ENCODE measurements around the gene PRKAG1.

PRKAG1 gene

GRCh38 chr12:48973941-48974673 lies 44.5 kb downstream of the PRKAG1 start:
- TF ChIP-seq SIN3A (IDR thresholded peaks at IDR 0.05; ENCODE audit: borderline replicate concordance, insufficient read depth, low read length) (no peak), POLR2AphosphoS5 (IDR thresholded peaks at IDR 0.05; ENCODE audit: low read depth, low read length) (no peak), REST (IDR thresholded peaks at IDR 0.05; ENCODE audit: insufficient read depth in 1 of 2, low read depth in 2 of 2, low read length in 2 of 2) (no peak), TAF1 (IDR thresholded peaks at IDR 0.05; ENCODE audit: borderline replicate concordance, insufficient read depth, low read length) (no peak), FOXP2 (optimal IDR thresholded peaks at IDR 0.05; ENCODE audit: borderline replicate concordance, extremely low read depth, extremely low read length, insufficient read depth) (no peak)

GRCh38 chr12:48973531-48973930 lies 45.0 kb downstream of the PRKAG1 start:
- TF ChIP-seq REST (IDR thresholded peaks at IDR 0.05; ENCODE audit: insufficient read depth in 1 of 2, low read depth in 2 of 2, low read length in 2 of 2) (no peak), FOXP2 (optimal IDR thresholded peaks at IDR 0.05; ENCODE audit: borderline replicate concordance, extremely low read depth, extremely low read length, insufficient read depth) (no peak), POLR2AphosphoS5 (IDR thresholded peaks at IDR 0.05; ENCODE audit: low read depth, low read length) (no peak), TAF1 (IDR thresholded peaks at IDR 0.05; ENCODE audit: borderline replicate concordance, insufficient read depth, low read length) (no peak), SIN3A (IDR thresholded peaks at IDR 0.05; ENCODE audit: borderline replicate concordance, insufficient read depth, low read length) (no peak)

GRCh38 chr12:48972952-48973483 lies 45.6 kb downstream of the PRKAG1 start:
- TF ChIP-seq SIN3A (IDR thresholded peaks at IDR 0.05; ENCODE audit: borderline replicate concordance, insufficient read depth, low read length) (no peak), FOXP2 (optimal IDR thresholded peaks at IDR 0.05; ENCODE audit: borderline replicate concordance, extremely low read depth, extremely low read length, insufficient read depth) (no peak), TAF1 (IDR thresholded peaks at IDR 0.05; ENCODE audit: borderline replicate concordance, insufficient read depth, low read length) (no peak), REST (IDR thresholded peaks at IDR 0.05; ENCODE audit: insufficient read depth in 1 of 2, low read depth in 2 of 2, low read length in 2 of 2) (no peak), POLR2AphosphoS5 (IDR thresholded peaks at IDR 0.05; ENCODE audit: low read depth, low read length) (no peak)

GRCh38 chr12:48972213-48972951 lies 46.2 kb downstream of the PRKAG1 start:
- no peak for TF ChIP-seq POLR2AphosphoS5 (IDR thresholded peaks at IDR 0.05; ENCODE audit: low read depth, low read length)
- no peak for TF ChIP-seq REST (IDR thresholded peaks at IDR 0.05; ENCODE audit: insufficient read depth in 1 of 2, low read depth in 2 of 2, low read length in 2 of 2)
- no peak for TF ChIP-seq TAF1 (IDR thresholded peaks at IDR 0.05; ENCODE audit: borderline replicate concordance, insufficient read depth, low read length)
- TF ChIP-seq FOXP2 (optimal IDR thresholded peaks at IDR 0.05; ENCODE audit: borderline replicate concordance, extremely low read depth, extremely low read length, insufficient read depth) = no peak
- TF ChIP-seq SIN3A (IDR thresholded peaks at IDR 0.05; ENCODE audit: borderline replicate concordance, insufficient read depth, low read length) = no peak
